GM12878 (cell line): ENCODE results near the gene MAML2. TPM values are rescaled to one million over a fixed set of nuclear protein-coding genes. Genes with fewer than 3 reads are reported as not detected.
A peak's percentile ranks its signal among the peaks of the same experiment; 100 is the strongest.

Source experiments
- ATAC-seq: fragments of 200-7000 bp; cut with Tn5 transposase; 3 replicates; pipeline ENCODE4 v1.9.1; 2020; ENCODE audit warnings: mild to moderate bottlenecking, moderate library complexity
- BruUV-seq: library from RNA; stranded (reverse); fragments of 400-500 nt; replicated peaks from 2 replicates; lab custom pipeline; 2021; lab: Mats Ljungman, UMichigan
- CTCF ChIA-PET: fragments of 300-600 bp; sonication (Branson Sonifier 250); formaldehyde crosslinking; extraction: SDS; loops from one replicate; lab custom pipeline; 2021; ENCODE audit warnings: inconsistent platforms; lab: Yijun Ruan, JAX
- POLR2A ChIA-PET: fragments of 350-600 bp; formaldehyde crosslinking; extraction: SDS; loops from one replicate; lab custom pipeline; 2021; ENCODE audit warnings: inconsistent platforms; lab: Charles Lee
- RAD21 ChIA-PET: fragments of 300-600 bp; sonication (Branson Sonifier 250); formaldehyde crosslinking; loops from one replicate; lab custom pipeline; 2023; ENCODE audit warnings: antibody characterized with exemption; ENCODE audit not compliant: unreplicated experiment; lab: Charles Lee
- SMC1A ChIA-PET: fragments of 300-600 bp; sonication (Branson Sonifier 250); formaldehyde crosslinking; loops from one replicate; lab custom pipeline; 2023; ENCODE audit not compliant: unreplicated experiment, uncharacterized antibody; lab: Charles Lee
- DNase-seq: peaks from one replicate; pipeline ENCODE4 v3.0.0-alpha.2; 2011; ENCODE audit warnings: low read depth, low spot score
- FAIRE-seq: peaks from 3 replicates; lab custom pipeline; 2011; peaks lifted over from hg19 to GRCh38; lab: Jason Lieb, UNC
- H2AFZ ChIP-seq: 2 replicates; pipeline ENCODE4 v1.6.0; 2011; ENCODE audit warnings: low read depth, low read length, control low read depth; ENCODE audit not compliant: control insufficient read depth
- H3K27ac ChIP-seq: 2 replicates; pipeline ENCODE4 v1.5.1; 2011; ENCODE audit warnings: control low read depth; ENCODE audit not compliant: control insufficient read depth, insufficient read depth
- H3K27me3 ChIP-seq, 2 experiments: replicated peaks in 1 of 2; 2 replicates each; pipeline versions ENCODE4 v1.6.0 to v1.6.1; 2011; ENCODE audit warnings: low read length in 1 of 2; ENCODE audit not compliant: control insufficient read depth in 2 of 2, insufficient read depth in 2 of 2
- H3K36me3 ChIP-seq, 2 experiments: 2 replicates each; pipeline ENCODE4 v1.5.1; 2011; ENCODE audit warnings: low read length in 1 of 2; ENCODE audit not compliant: control insufficient read depth in 2 of 2, insufficient read depth in 2 of 2
- H3K4me1 ChIP-seq: 2 replicates; pipeline ENCODE4 v1.6.1; 2011; ENCODE audit warnings: mild to moderate bottlenecking, low read length, moderate library complexity, mixed read lengths; ENCODE audit not compliant: control insufficient read depth, insufficient read depth
- H3K4me2 ChIP-seq: 2 replicates; pipeline ENCODE4 v1.6.0; 2011; ENCODE audit warnings: control low read depth; ENCODE audit not compliant: control insufficient read depth, insufficient read depth
- H3K4me3 ChIP-seq: fragments of 200-600 bp; sonication (generic); 2 replicates; pipeline ENCODE4 v1.5.1; 2016
- H3K79me2 ChIP-seq: 2 replicates; pipeline ENCODE4 v1.6.0; 2011; ENCODE audit warnings: low read length; ENCODE audit not compliant: control insufficient read depth, insufficient read depth
- H3K9ac ChIP-seq: 2 replicates; pipeline ENCODE4 v1.8.0; 2011; ENCODE audit warnings: low read length, control low read depth, mixed read lengths; ENCODE audit not compliant: control insufficient read depth, insufficient read depth
- H3K9me3 ChIP-seq: replicated peaks from 3 replicates; pipeline ENCODE4 v1.5.1; 2011; ENCODE audit warnings: mild to moderate bottlenecking, low read length; ENCODE audit not compliant: control insufficient read depth, insufficient read depth
- H4K20me1 ChIP-seq: 2 replicates; pipeline ENCODE4 v1.6.0; 2011; ENCODE audit not compliant: control insufficient read depth, insufficient read depth
- CTCF ChIP-seq, 3 experiments: IDR thresholded peaks in 2 of 3; conservative IDR thresholded peaks in 1 of 3; 2 replicates each; pipeline ENCODE4 v1.5.1; 2011; ENCODE audit warnings: low read depth in 3 of 3, low read length in 3 of 3, mild to moderate bottlenecking in 3 of 3, control low read depth in 2 of 3, moderate library complexity in 2 of 3, inconsistent platforms in 1 of 3, mixed read lengths in 1 of 3; ENCODE audit not compliant: control insufficient read depth in 2 of 3, insufficient read depth in 1 of 3; ENCODE audit errors: extremely low read depth in 1 of 3
- MEF2B ChIP-seq: fragments of 450-650 bp; IDR thresholded peaks from 2 replicates; pipeline ENCODE4 v1.6.1; 2018; ENCODE audit warnings: mild to moderate bottlenecking, moderate library complexity; ENCODE audit not compliant: partially characterized antibody, poor library complexity, severe bottlenecking
- RELB ChIP-seq: fragments of 450-650 bp; IDR thresholded peaks from 2 replicates; pipeline ENCODE4 v1.6.1; 2017; ENCODE audit warnings: low read depth, mild to moderate bottlenecking, moderate library complexity
- RUNX3 ChIP-seq: IDR thresholded peaks from 2 replicates; pipeline ENCODE4 v1.6.1; 2012; ENCODE audit warnings: low read length, inconsistent platforms
- SMC3 ChIP-seq: IDR thresholded peaks from 2 replicates; pipeline ENCODE4 v1.6.1; 2011; ENCODE audit warnings: low read length, improper control_type of control experiment, borderline replicate concordance
- TBL1XR1 ChIP-seq: IDR thresholded peaks from 2 replicates; pipeline ENCODE4 v1.6.1; 2012; ENCODE audit warnings: low read depth, low read length, improper control_type of control experiment
- WGBS: methylation state at CpG from one replicate; pipeline ENCODE4 v1.1.6; 2016; ENCODE audit warnings: low lambda C conversion rate; ENCODE audit not compliant: insufficient replicate concordance, insufficient coverage; ENCODE audit errors: missing lambda C conversion rate; 5-methylcytosine and 5-hydroxymethylcytosine counted together
- in situ Hi-C: fragments of 300-500 bp; cut with MboI; formaldehyde crosslinking; loops from 9 replicates; pipeline ENCODE4 v1.14.3; 2018; ENCODE audit warnings: mixed read lengths
- intact Hi-C: fragments of 100-400 bp; cut with micrococcal nuclease; formaldehyde crosslinking; loops from one replicate; pipeline ENCODE4 v1.14.2; 2022; ENCODE audit not compliant: unreplicated experiment
- polyA plus RNA-seq, 11 experiments: library from polyadenylated mRNA; depleted of rRNA in 4 of 11; unstranded in 6 of 11; stranded (reverse) in 5 of 11; fragments of >200 nt; fragmentation: Nextera tagmentation in 4 of 11; fragmentation: Illumina TruSeq in 1 of 11; extraction: Ambion mirVana in 4 of 11; extraction: Trizol in 1 of 11; gene quantifications; 1 replicate in 1 of 11; 2 replicates in 10 of 11; pipeline versions ENCODE4 v1.2.1 to v1.2.3, GENCODE V29; 2011 to 2016; ENCODE audit warnings: inconsistent platforms in 2 of 11, missing spikeins in 2 of 11, low read depth in 1 of 11
- total RNA-seq, 4 experiments: library from RNA; depleted of rRNA in 3 of 4; stranded (reverse); fragments of >200 nt in 3 of 4; fragmentation: Illumina TruSeq in 1 of 4; extraction: Trizol in 1 of 4; gene quantifications; 2 replicates each; pipeline versions ENCODE4 v1.2.1 to v1.2.3, GENCODE V29; 2013 to 2021

Gene MAML2
- total and polyA plus RNA-seq, 10 of the 15 experiments (the other 5 are each of a cell fraction or from before 2014, with no cell fraction given), result 2.5 to 15.1 (median 12.0) TPM

- intact Hi-C loops, result no loop called here
- no peak overlapping the region for H3K9ac ChIP-seq
- H4K20me1 ChIP-seq, result no peaks in the 10 kb centered on the region
- RAD21 ChIA-PET, result interaction anchor here (0.7 to 2.1 kb wide), 5 partner anchors 8 to 147 kb away, joined by 3 to 9 read pairs (median 4); no protein-coding TSS in a partner anchor
- no peak overlapping the region; the same call in 1 of the 2 replicates for H3K4me2 ChIP-seq
- POLR2A ChIA-PET, result interaction anchor here (0.6 to 1.9 kb wide), 4 partner anchors 10 to 55 kb away, joined by 3 to 5 read pairs (median 4); no protein-coding TSS in a partner anchor
- DNase-seq (no peak), ATAC-seq (no peak), FAIRE-seq (no peak)
- no peaks in the 10 kb centered on the region for H3K27me3 ChIP-seq
- BruUV-seq, result no TSS peak
- TF ChIP-seq TBL1XR1, result no peak
- 94% methylated on average over 4 of the region's 4 CpGs for WGBS
- no peak overlapping the region for H2AFZ ChIP-seq
- peak overlapping the region; percentile 50; the same call in 1 of the 2 replicates for H3K27ac ChIP-seq
- peaks cover 22% of the 10 kb centered on the region for H3K79me2 ChIP-seq
- H3K4me3 ChIP-seq, result no peak overlapping the region
- H3K9me3 ChIP-seq, result no peaks in the 10 kb centered on the region; the same call in 2 of the 3 replicates
- peaks cover 57% of the 10 kb centered on the region for H3K4me1 ChIP-seq
- SMC1A ChIA-PET, result interaction anchor here (0.6 to 2.7 kb wide), 14 partner anchors 8 to 145 kb away, joined by 3 to 14 read pairs (median 4); no protein-coding TSS in a partner anchor
- 0 out of 4 replicates have a peak, but pooled peaks cover 0 to 2% of the 10 kb centered on the region in 2 experiments for H3K36me3 ChIP-seq
- CTCF ChIA-PET, result interaction anchor here (1.2 to 1.9 kb wide), 4 partner anchors 138 to 150 kb away, joined by 4 to 8 read pairs (median 6); partner anchors contain the start of gene MAML2
- in situ Hi-C loops, result no loop called here
Measured at GRCh38 chr11:96193745-96194443, 149.1 kb downstream of the MAML2 start.

DNA sequence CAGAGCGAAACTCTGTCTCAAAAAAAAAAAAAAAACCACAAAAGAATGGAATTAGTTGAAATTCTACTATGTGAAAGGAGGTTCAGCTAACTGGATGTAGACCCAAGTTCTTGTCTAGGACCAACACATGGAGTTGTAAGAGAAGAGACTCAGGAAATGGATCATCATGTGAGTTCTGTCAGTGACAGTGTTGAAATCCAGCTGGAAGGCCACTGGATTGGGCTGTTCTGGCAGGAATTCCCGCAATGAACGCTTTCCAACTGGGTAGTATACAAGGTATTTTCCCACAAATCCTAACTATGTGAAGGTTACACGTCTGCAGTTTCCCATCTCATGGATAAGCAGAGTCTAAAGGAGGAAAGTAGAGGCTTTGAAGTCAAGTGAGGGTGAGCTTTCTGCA lies 151.2 kb downstream of the MAML2 start:
- no peak overlapping the region for H3K4me2 ChIP-seq
- SMC1A ChIA-PET, result interaction anchor here (0.7 to 2.0 kb wide), 3 partner anchors 45 to 129 kb away, joined by 4 to 5 read pairs (median 4); no protein-coding TSS in a partner anchor
- BruUV-seq, result no TSS peak
- H4K20me1 ChIP-seq, result no peaks in the 10 kb centered on the region
- DNase-seq (no peak), FAIRE-seq (no peak), ATAC-seq (no peak)
- TF ChIP-seq MEF2B, result no peak
- no peak for TF ChIP-seq SMC3
- TF ChIP-seq CTCF (IDR thresholded peaks at IDR 0.05 in 2 of 3, conservative IDR thresholded peaks at IDR 0.05 in 1 of 3; ENCODE audit: control insufficient read depth in 2 of 3, extremely low read depth in 1 of 3, insufficient read depth in 1 of 3, low read depth in 3 of 3, low read length in 3 of 3), result no peak
- no peak for TF ChIP-seq RELB
- no peak for TF ChIP-seq RUNX3
- POLR2A ChIA-PET, result interaction anchor here (0.6 to 0.7 kb wide), 2 partner anchors 37 to 124 kb away, joined by 3 read pairs; no protein-coding TSS in a partner anchor
- no peak overlapping the region for H3K27ac ChIP-seq
- H3K9me3 ChIP-seq, result no peaks in the 10 kb centered on the region; the same call in 2 of the 3 replicates
- intact Hi-C loops (no loop called here), in situ Hi-C loops (no loop called here)
- no peaks in the 10 kb centered on the region for H3K27me3 ChIP-seq
- no peak overlapping the region for H3K4me3 ChIP-seq
- RAD21 ChIA-PET, result interaction anchor here (0.7 kb wide), 1 partner anchor 77 kb away, joined by 5 read pairs; no protein-coding TSS in a partner anchor
- peaks cover 27% of the 10 kb centered on the region for H3K79me2 ChIP-seq
- 97% methylated on average over 4 of the region's 4 CpGs for WGBS
- 0 out of 4 replicates have a peak, but pooled peaks cover 0 to 2% of the 10 kb centered on the region in 2 experiments for H3K36me3 ChIP-seq
- H3K9ac ChIP-seq, result no peak overlapping the region
- H3K4me1 ChIP-seq, result peaks cover 60% of the 10 kb centered on the region
- CTCF ChIA-PET, result interaction anchor here (0.6 to 9.7 kb wide), 3 partner anchors 9 to 149 kb away, joined by 3 to 86 read pairs (median 3); partner anchors contain the start of gene MAML2
- no peak overlapping the region for H2AFZ ChIP-seq
